Keratinocyte (primary cell): ENCODE data around the gene SLC17A9.

Experiments
- CTCF ChIP-seq, 3 experiments: IDR thresholded peaks in 1 of 3; conservative IDR thresholded peaks in 1 of 3; optimal IDR thresholded peaks in 1 of 3; 2 replicates in 2 of 3; 3 replicates in 1 of 3; pipeline versions ENCODE3 to v1.5.1; 2011; ENCODE audit warnings: low read length in 3 of 3, mild to moderate bottlenecking in 3 of 3, moderate library complexity in 2 of 3, control low read depth in 1 of 3, inconsistent platforms in 1 of 3; ENCODE audit not compliant: insufficient read depth in 2 of 3; ENCODE audit errors: extremely low read depth in 1 of 3
- EZH2 ChIP-seq: IDR thresholded peaks from one replicate; pipeline ENCODE4 v1.6.1; 2012; ENCODE audit warnings: inconsistent platforms, mild to moderate bottlenecking, low read length, moderate library complexity

DNA sequence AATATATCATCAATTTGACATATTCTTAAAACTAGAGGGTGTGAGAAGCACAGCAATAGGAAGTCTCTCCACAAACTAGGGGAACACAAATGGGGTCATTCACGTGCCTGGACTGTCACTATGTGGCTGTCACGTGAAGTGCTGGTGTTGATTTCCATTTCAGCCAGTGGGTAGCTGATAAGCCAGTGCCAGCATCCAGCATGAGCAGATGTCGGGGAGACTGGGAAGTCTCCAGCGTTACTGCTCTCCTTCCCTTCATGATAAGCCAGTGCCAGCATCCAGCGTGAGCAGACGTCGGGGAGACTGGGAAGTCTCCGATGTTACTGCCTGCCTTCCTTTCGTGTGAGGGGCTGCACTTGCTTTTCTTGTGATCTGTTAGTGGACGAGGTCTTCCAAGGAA is 5.6 kb upstream of the SLC17A9 start:
- TF ChIP-seq CTCF (optimal IDR thresholded peaks at IDR 0.05 in 1 of 3, IDR thresholded peaks at IDR 0.05 in 1 of 3, conservative IDR thresholded peaks at IDR 0.05 in 1 of 3; ENCODE audit: extremely low read depth in 1 of 3, insufficient read depth in 2 of 3, low read length in 3 of 3) (no peak), EZH2 (no peak)
